ENCODE measurements around the gene RNF224.

Gene RNF224

GRCh38 chr9:137273611-137274320 is 46.5 kb downstream of the RNF224 start:
- no peak for DNase-seq (ENCODE audit: low spot score)

DNA sequence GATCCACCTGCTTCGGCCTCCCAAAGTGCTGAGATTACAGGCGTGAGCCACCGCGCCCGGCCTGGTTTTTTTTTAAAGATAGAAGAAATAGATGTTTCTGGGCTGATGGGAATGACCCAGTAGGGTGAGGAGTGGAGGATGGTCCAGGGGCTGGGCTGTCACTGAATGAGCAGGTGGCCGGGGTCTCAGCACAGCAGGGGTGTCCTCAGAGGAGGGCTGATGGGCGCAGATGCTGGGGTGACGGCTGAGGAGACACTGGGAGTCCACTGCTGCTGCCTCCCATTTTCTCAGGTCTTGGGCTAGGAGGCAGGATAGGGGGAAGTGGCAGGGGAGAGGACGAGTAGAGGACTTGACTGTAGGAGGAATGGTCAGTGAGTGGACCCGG is 47.9 kb downstream of the RNF224 start:
- DNase-seq (ENCODE audit: low spot score), result no peak

DNA sequence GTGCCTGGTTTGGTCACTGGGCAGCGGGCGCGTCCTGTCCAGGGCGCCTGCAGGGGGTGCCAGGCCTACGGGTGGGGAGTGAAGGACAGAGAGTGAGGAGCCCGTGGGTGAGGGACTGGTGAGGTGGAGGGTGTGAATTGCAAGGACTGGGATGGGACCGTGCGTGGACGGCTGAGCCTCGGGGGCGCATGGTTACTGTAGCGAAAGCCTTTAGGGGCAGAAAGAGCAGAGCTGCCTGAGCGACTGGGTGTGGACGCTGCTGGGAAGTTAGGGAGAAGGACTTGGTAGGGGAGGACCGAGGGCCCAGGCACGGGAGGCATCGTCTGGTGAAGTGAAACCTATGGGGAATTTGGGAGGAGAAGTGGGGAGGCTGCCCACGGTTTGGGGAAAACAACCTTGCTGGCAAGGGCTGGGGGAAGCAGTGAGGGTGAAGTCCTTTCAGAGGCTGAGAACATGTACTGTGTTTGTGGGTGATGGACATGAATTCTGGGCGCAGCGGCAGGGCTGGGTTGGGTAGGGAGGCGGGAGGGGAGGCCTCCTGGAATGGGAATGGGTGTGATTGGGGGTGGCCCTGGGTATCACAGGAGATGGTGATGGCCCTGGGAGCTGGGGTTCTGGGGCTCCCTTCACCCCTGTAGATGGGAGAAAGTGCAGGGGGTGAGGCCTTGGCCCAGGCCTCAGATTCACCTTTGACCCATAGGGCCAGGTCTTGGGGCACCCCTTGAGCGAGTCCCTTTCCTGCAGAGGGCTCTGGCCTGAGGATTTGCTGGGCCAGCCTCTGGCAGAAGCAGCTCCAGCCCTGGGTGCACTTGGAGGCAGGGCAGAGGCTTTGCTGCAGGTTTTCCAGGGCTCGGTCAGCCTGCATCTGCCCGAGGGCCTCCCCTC is 48.5 kb downstream of the RNF224 start:
- DNase-seq (ENCODE audit: low spot score), result no peak

DNA sequence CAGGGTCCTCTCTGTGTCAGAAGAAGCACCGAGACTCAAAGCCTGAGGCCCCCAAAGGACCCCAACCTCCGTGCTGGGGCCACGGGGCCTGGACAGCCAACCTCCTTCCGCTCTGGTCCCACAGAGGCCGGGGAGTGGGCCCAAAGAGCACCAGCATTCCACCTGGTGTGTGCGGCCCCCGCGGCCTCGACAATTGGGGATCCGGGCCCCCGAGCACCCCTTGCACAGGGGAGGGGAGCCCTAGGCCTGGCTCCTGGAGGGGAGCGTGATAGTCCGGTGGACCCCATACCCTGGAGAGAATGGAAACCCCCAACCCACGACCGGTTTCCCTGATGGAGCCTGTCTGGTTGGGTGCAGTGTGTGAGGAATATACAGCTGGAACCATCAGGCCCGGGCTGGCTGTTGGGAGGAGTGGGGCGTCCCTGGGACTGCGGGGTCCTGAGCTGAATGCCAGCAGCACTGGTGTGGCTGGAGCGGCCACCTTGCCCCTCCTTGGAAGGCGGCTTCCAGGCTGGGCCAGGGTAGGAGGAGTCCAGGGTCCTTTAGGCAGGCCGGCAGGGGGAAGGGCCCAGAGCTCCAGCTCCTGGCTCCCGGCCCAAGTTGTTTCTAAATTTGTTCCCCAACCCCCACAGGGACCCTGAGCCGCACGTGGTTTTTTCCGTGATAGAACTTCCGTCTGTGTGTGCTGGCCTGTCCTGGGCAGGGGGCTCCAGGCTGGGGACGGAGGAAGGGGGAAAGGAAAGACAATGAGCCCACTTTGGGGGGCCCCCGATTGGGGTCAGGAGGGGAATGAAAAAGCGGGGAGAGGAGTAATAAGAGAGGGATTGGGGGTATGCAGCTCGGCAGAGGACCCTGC is 49.4 kb downstream of the RNF224 start:
- no peak for DNase-seq (ENCODE audit: low spot score)

DNA sequence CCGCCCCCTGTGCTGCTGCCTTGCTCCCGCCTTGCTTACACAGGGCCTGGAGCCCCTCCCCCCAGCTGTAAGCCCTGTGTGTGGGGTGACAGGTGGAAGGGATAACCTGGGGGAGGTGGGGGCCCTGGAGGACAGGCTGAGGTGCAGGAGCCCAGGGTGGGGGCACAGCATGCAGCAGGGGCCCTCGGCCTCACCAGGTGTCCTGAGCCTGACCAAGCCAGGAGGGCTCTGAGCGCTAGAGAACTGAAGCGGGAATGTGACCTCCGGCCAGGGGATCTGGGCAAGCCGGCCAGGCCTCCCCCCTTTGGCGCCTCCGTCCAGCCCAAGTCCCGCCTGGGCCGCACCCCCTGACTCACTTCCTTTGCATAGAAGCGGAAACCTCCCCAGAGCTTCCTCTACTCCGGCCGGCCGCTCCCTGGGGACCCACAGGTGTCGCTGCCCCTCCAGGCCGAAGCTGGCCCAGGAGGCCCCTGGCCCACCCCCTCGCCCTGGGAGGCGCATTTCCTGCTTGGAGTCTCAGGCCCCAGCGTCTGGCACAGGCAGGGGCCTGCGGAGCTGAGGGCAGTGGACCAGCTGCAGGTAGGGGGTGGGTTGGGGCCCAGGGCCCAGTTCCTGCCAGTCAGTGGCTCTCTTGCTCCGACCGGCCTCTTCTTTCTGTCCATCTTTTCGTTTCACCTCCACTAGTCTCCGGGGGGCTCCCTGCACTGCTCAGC is 50.2 kb downstream of the RNF224 start, which contains the start of gene TOR4A:
Gene TOR4A (plus strand): TSS at position 398 of the 713 bp plus-strand sequence. CDS start 964 bp downstream, outside the sequence.
- peak; percentile 41 for DNase-seq (ENCODE audit: low spot score)

- DNase-seq (ENCODE audit: low spot score), result no peak
Measured at GRCh38 chr9:137278061-137278701, 50.9 kb downstream of the RNF224 start.
